ENCODE results near the gene PPEF2.
"Not testable (repeated sequence)": the region's sequence is repeated elsewhere in the genome, so short reads cannot be mapped to it uniquely, and the experiment has no call there.

PPEF2 gene

DNA sequence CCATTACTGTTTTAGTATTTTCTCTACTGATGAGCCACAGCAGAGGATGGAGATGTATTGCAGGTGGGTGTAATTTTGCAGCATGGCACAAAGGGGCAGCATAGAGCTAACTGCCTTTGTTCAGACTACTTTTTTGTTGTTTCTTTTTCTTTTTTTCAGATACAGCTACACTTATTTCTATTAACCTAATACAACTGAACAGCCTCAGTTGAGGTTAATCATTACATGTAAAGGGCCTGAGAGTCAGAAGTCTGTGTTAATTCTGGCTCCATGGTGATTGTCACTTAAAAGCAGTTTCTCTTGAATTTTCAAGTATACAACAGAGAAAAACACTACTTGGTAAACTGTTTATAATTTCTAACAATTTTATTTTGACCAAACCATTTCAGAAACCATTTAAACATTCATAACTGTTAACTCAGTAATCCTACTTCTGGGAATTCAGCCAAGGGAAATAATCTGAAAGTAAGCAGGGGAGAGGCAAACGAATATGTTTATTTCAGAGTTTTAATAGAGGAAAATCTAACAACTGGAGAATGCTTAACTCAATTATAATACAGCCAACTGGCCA, 13.9 kb upstream of the PPEF2 start:
- H3K36me3 Mint-ChIP-seq (ENCODE audit: low read depth), result peaks cover 38% of the 10 kb centered on the region
- no peaks in the 10 kb centered on the region for H3K27me3 Mint-ChIP-seq
- no peak overlapping the region for H3K27ac Mint-ChIP-seq
- H3K4me1 Mint-ChIP-seq (ENCODE audit: low read depth), result no peaks in the 10 kb centered on the region
- H3K9me3 Mint-ChIP-seq, result no peaks in the 10 kb centered on the region
- H3K4me3 Mint-ChIP-seq, result no peak overlapping the region

GRCh38 chr4:75912968-75913367, 10.7 kb upstream of the PPEF2 start:
- H3K27me3 Mint-ChIP-seq, result no peaks in the 10 kb centered on the region
- H3K36me3 Mint-ChIP-seq (ENCODE audit: low read depth), result peaks cover 33% of the 10 kb centered on the region
- no peak overlapping the region for H3K27ac Mint-ChIP-seq
- H3K4me1 Mint-ChIP-seq (ENCODE audit: low read depth), result no peaks in the 10 kb centered on the region
- H3K4me3 Mint-ChIP-seq, result no peak overlapping the region
- no peaks in the 10 kb centered on the region for H3K9me3 Mint-ChIP-seq

DNA sequence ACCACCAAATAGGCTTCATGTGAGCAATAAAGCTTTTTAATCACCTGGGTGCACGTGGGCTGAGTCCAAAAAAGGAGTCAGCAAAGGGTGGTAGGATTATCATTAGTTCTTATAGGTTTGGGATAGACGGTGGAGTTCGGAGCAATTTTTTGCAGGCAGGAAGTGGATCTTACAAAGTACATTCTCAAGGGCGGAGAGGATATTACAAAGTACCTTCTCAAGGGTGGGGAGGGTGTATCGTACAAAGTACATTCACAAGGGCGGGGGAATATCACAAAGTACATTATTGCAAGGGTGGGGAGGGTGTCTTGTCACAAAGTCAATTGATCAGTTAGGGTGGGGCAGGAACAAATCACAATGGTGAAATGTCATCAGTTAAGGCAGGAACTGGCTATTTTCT, 8.6 kb upstream of the PPEF2 start:
- peaks cover 30% of the 10 kb centered on the region for H3K36me3 Mint-ChIP-seq (ENCODE audit: low read depth)
- not testable (repeated sequence) for H3K4me1 Mint-ChIP-seq (ENCODE audit: low read depth); H3K27me3 Mint-ChIP-seq; H3K4me3 Mint-ChIP-seq; H3K9me3 Mint-ChIP-seq; H3K27ac Mint-ChIP-seq

GRCh38 chr4:75909405-75909804, 7.2 kb upstream of the PPEF2 start:
- Mint-ChIP-seq H3K4me1 (ENCODE audit: low read depth) (no peaks in the 10 kb centered on the region), H3K4me3 (no peak overlapping the region), H3K36me3 (ENCODE audit: low read depth) (peaks cover 30% of the 10 kb centered on the region), H3K9me3 (no peaks in the 10 kb centered on the region), H3K27me3 (no peaks in the 10 kb centered on the region), H3K27ac (no peak overlapping the region)

- Mint-ChIP-seq H3K4me3 (no peak overlapping the region), H3K9me3 (no peaks in the 10 kb centered on the region), H3K4me1 (ENCODE audit: low read depth) (no peaks in the 10 kb centered on the region), H3K27me3 (no peaks in the 10 kb centered on the region), H3K36me3 (ENCODE audit: low read depth) (peaks cover 25% of the 10 kb centered on the region), H3K27ac (no peak overlapping the region)
Measured at GRCh38 chr4:75908555-75908954, 6.3 kb upstream of the PPEF2 start.

DNA sequence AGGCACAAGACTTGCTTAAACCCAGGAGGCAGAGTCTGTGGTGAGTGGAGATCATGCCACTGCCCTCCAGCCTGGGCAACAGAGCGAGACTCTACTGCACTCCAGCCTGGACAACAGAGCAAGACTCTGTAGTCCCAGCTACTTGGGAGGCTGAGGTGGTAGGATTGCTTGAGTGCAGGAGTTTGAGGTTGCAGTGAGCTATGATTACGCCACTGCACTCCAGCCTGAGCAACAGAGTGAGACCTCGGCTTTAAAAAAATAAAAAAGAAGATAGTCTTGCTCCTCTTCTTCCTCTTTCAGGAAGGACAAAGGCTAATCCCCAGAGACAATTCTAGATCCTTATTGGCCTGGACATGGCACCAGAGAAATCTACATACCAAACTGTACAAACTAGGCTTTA, 5.7 kb upstream of the PPEF2 start:
- Mint-ChIP-seq H3K27ac (no peak overlapping the region), H3K36me3 (ENCODE audit: low read depth) (peaks cover 22% of the 10 kb centered on the region), H3K4me3 (no peak overlapping the region), H3K27me3 (no peaks in the 10 kb centered on the region), H3K9me3 (no peaks in the 10 kb centered on the region), H3K4me1 (ENCODE audit: low read depth) (no peaks in the 10 kb centered on the region)

GRCh38 chr4:75904076-75904475, 1.8 kb upstream of the PPEF2 start:
- Mint-ChIP-seq H3K4me3 (no peak overlapping the region), H3K36me3 (ENCODE audit: low read depth) (no peaks in the 10 kb centered on the region), H3K27ac (no peak overlapping the region), H3K9me3 (no peaks in the 10 kb centered on the region), H3K27me3 (no peaks in the 10 kb centered on the region), H3K4me1 (ENCODE audit: low read depth) (peaks cover 3% of the 10 kb centered on the region)

- H3K27me3 Mint-ChIP-seq, result no peaks in the 10 kb centered on the region
- H3K9me3 Mint-ChIP-seq, result no peaks in the 10 kb centered on the region
- no peak overlapping the region for H3K27ac Mint-ChIP-seq
- peaks cover 3% of the 10 kb centered on the region for H3K4me1 Mint-ChIP-seq (ENCODE audit: low read depth)
- H3K36me3 Mint-ChIP-seq (ENCODE audit: low read depth), result no peaks in the 10 kb centered on the region
- no peak overlapping the region for H3K4me3 Mint-ChIP-seq
Measured at GRCh38 chr4:75898536-75898935, 3.7 kb downstream of the PPEF2 start.

GRCh38 chr4:75895744-75896314, 6.4 kb downstream of the PPEF2 start:
- H3K36me3 Mint-ChIP-seq (ENCODE audit: low read depth), result no peaks in the 10 kb centered on the region
- H3K4me1 Mint-ChIP-seq (ENCODE audit: low read depth), result no peaks in the 10 kb centered on the region
- no peaks in the 10 kb centered on the region for H3K9me3 Mint-ChIP-seq
- H3K4me3 Mint-ChIP-seq, result no peak overlapping the region
- H3K27ac Mint-ChIP-seq, result no peak overlapping the region
- no peaks in the 10 kb centered on the region for H3K27me3 Mint-ChIP-seq

DNA sequence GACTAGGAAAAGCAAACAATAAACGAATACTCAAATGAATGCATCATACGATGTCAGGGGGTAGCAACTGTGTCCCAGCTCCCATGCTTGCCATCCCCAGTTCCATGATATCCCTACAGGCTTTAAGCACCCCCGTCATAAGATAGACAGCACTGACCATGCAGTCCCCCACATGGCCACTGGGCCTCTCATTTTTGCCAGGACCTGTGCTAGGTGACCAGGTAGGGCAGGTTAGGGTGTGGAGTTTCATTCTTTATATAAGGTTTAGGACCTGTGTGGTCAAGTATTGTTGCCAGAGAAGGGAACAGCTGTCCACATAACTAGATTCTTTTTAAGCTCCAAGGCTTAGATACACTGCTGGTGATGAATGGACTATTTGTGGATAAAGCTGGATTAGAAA, 9.7 kb downstream of the PPEF2 start:
- Mint-ChIP-seq H3K27me3 (no peaks in the 10 kb centered on the region), H3K36me3 (ENCODE audit: low read depth) (no peaks in the 10 kb centered on the region), H3K27ac (no peak overlapping the region), H3K9me3 (no peaks in the 10 kb centered on the region), H3K4me3 (no peak overlapping the region), H3K4me1 (ENCODE audit: low read depth) (no peaks in the 10 kb centered on the region)

GRCh38 chr4:75891611-75892010, 10.6 kb downstream of the PPEF2 start:
- H3K9me3 Mint-ChIP-seq, result no peaks in the 10 kb centered on the region
- H3K4me1 Mint-ChIP-seq (ENCODE audit: low read depth), result no peaks in the 10 kb centered on the region
- no peaks in the 10 kb centered on the region for H3K27me3 Mint-ChIP-seq
- no peaks in the 10 kb centered on the region for H3K36me3 Mint-ChIP-seq (ENCODE audit: low read depth)
- no peak overlapping the region for H3K4me3 Mint-ChIP-seq
- H3K27ac Mint-ChIP-seq, result no peak overlapping the region

GRCh38 chr4:75889537-75890199, 12.6 kb downstream of the PPEF2 start:
- H3K4me1 Mint-ChIP-seq (ENCODE audit: low read depth), result no peaks in the 10 kb centered on the region
- H3K27ac Mint-ChIP-seq, result no peak overlapping the region
- H3K9me3 Mint-ChIP-seq, result no peaks in the 10 kb centered on the region

DNA sequence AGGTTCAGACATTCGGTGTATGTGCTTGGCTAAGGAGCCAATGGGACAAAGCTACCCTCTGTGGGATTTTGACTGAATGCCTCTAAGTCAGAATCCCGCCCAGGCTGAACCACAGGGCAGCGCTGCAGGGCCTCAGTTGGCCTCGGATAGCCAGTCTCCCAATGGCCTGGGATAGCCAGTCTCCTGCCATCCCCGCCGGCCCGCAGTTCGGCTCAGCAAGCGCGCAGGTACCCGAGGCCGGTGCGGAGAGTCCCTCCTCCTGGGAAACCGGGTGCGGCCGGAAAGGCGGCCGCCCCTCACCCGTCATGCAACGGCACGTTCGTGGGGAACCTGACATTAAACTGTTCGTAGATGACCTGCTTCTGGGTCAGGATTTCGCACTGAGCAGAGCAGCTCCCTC, 16.1 kb downstream of the PPEF2 start:
- Mint-ChIP-seq H3K4me1 (ENCODE audit: low read depth) (no peaks in the 10 kb centered on the region), H3K27me3 (no peaks in the 10 kb centered on the region), H3K36me3 (ENCODE audit: low read depth) (no peaks in the 10 kb centered on the region), H3K27ac (no peak overlapping the region), H3K4me3 (no peak overlapping the region), H3K9me3 (no peaks in the 10 kb centered on the region)

More at GRCh38 chr4:75889537-75890199, 12.6 kb downstream of the PPEF2 start:
- H3K36me3 Mint-ChIP-seq (ENCODE audit: low read depth), result no peaks in the 10 kb centered on the region
- no peak overlapping the region for H3K4me3 Mint-ChIP-seq
- no peaks in the 10 kb centered on the region for H3K27me3 Mint-ChIP-seq

GRCh38 chr4:75881476-75881875, 20.8 kb downstream of the PPEF2 start:
- Mint-ChIP-seq H3K9me3 (no peaks in the 10 kb centered on the region), H3K4me3 (no peak overlapping the region), H3K36me3 (ENCODE audit: low read depth) (no peaks in the 10 kb centered on the region), H3K4me1 (ENCODE audit: low read depth) (no peaks in the 10 kb centered on the region), H3K27me3 (no peaks in the 10 kb centered on the region), H3K27ac (no peak overlapping the region)

DNA sequence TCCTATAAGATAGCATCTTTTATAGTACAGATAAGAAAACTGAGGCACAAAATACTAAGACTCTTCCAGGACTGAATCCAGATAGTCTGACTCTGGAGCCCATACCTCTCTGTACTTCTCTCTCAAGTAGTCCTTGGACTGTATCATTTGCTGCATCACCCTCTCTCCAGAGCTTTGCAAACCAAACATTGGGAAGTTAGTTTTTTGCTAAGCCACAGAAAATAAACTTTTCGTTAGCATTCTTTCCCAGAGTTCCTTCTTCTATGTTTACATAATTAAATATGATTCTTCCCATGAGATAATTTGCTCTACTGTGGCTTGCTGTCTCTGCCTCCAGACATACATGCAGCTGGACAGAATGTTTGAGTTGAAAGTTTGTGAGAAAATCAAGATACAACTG, 22.0 kb downstream of the PPEF2 start:
- H3K36me3 Mint-ChIP-seq (ENCODE audit: low read depth), result no peaks in the 10 kb centered on the region

DNA sequence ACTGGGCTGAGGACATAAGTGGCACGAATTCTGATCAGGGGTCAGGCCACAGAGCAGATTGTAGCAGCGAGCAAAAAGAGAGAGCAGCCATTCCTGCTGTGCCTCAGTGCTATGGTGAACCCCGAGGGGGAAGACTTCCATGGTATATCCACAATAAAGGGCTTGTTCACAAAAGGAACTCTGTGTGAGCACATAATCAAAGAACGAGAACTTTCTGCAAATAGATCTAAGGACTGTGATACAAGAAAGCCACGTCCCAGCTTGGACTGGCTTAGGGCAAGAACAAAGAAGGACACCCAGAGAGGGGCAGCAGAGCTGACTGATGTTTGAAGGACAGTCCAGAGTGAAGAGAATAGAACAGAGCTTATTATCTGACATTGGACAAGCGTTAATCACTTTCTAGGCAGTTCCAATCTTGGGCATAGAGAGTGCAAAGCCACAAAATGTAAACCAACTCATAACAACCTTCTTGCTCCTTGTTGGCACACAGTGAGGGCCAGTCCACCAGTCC, 24.0 kb downstream of the PPEF2 start:
- H3K27me3 Mint-ChIP-seq, result no peaks in the 10 kb centered on the region
- H3K4me3 Mint-ChIP-seq, result no peak overlapping the region
- no peak overlapping the region for H3K27ac Mint-ChIP-seq
- H3K9me3 Mint-ChIP-seq, result no peaks in the 10 kb centered on the region
- H3K36me3 Mint-ChIP-seq (ENCODE audit: low read depth), result no peaks in the 10 kb centered on the region
- no peaks in the 10 kb centered on the region for H3K4me1 Mint-ChIP-seq (ENCODE audit: low read depth)

More for the DNA sequence above, 22.0 kb downstream of the PPEF2 start:
- no peak overlapping the region for H3K27ac Mint-ChIP-seq
- no peak overlapping the region for H3K4me3 Mint-ChIP-seq
- no peaks in the 10 kb centered on the region for H3K27me3 Mint-ChIP-seq
- no peaks in the 10 kb centered on the region for H3K4me1 Mint-ChIP-seq (ENCODE audit: low read depth)
- no peaks in the 10 kb centered on the region for H3K9me3 Mint-ChIP-seq

Data from stimulated activated naive CD8-positive, alpha-beta T cell treated with anti-CD3 and anti-CD28 coated beads, Interleukin-15, Interleukin-2, amounts not matched to agents 100 ng/mL and 50 ng/mL, for 24 hours (primary cell).